ENCODE results near the gene NAA80. TPM values are rescaled to one million over a fixed set of nuclear protein-coding genes. Genes with fewer than 3 reads are reported as not detected.

Gene NAA80
- polyA plus RNA-seq, 2 of the 4 experiments (the other 2 are of a cell fraction) = 3.1 to 5.3 TPM

GRCh38 chr3:50302095-50303012 lies 3.1 kb upstream of the NAA80 start:
- TF ChIP-seq RARB (CRISPR knock-in tag; IDR thresholded peaks at IDR 0.05) (no peak), RFX5 (IDR thresholded peaks at IDR 0.05) (no peak), POLR2AphosphoS2 (conservative IDR thresholded peaks at IDR 0.05; ENCODE audit: low read length) (no peak)
- CTCF ChIA-PET = interaction anchor here (1.3 to 2.7 kb wide), 4 partner anchors 10 to 22 kb away, joined by 3 to 14 read pairs (median 6); partner anchors contain the start of genes HYAL2 and IFRD2
- DNase-seq (ENCODE audit: low read depth in 1 of 2, low spot score in 1 of 2) = no peak
- H3K27ac ChIP-seq = no peak overlapping the region
- POLR2A ChIA-PET = no interaction called here
- H3K9me3 ChIP-seq = no peaks in the 10 kb centered on the region
- H3K4me3 ChIP-seq = no peak overlapping the region
- no peak for FAIRE-seq
- WGBS (ENCODE audit: missing lambda C conversion rate) = 94% methylated on average over 17 of the region's 32 CpGs
- H3K4me1 ChIP-seq = peaks cover 26% of the 10 kb centered on the region
- ATAC-seq = no peak
- no peak overlapping the region for H3K4me2 ChIP-seq

DNA sequence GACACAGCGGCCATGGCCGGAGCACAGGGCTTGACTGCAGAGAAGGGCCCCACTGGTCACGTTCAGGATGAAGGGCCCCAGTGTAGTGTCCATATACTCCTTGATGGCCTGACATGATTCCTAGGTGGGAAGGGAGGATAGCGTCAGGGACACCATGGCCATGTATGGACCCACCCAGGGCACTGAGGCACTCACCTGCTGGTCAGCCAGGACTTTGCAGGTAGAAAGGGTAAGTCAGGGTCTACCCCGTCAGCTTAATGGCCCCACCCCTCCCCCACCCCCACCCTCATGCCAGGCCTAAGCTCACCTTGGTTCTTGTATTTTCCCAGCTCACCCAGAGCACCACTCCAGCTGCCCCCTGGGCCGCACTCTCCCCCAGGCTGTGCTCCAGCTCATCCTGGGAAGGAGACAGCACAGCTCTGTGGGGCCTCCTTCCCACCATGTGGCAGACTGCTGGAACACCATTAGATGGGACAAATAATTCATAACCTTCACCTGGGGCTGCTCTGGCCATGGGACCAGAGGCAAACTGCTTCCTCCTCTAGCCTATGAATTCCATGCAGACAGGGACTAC lies 1.6 kb upstream of the NAA80 start:
- H3K4me2 ChIP-seq = peak overlapping the region; percentile 92; the same call in 2 of the 3 replicates
- 96% methylated on average over 4 of the region's 6 CpGs for WGBS (ENCODE audit: missing lambda C conversion rate)
- ChIA-PET POLR2A (interaction anchor here (0.6 kb wide), 1 partner anchor 270 kb away, joined by 3 read pairs; no protein-coding TSS in a partner anchor), CTCF (interaction anchor here (1.2 to 3.5 kb wide), 4 partner anchors 9 to 27 kb away, joined by 3 to 21 read pairs (median 6); partner anchors contain the start of genes HYAL2, IFRD2 and TUSC2)
- no peak overlapping the region for H3K4me3 ChIP-seq
- TF ChIP-seq HOXB13 (CRISPR knock-in tag; IDR thresholded peaks at IDR 0.05; ENCODE audit: low read depth) = no peak
- no peak for TF ChIP-seq BCL3 (IDR thresholded peaks at IDR 0.05)
- no peak for TF ChIP-seq FOXS1 (CRISPR knock-in tag; IDR thresholded peaks at IDR 0.05)
- no peak for TF ChIP-seq EHMT2 (IDR thresholded peaks at IDR 0.05; ENCODE audit: low read depth)
- TF ChIP-seq ESRRA (IDR thresholded peaks at IDR 0.05; ENCODE audit: borderline replicate concordance, low read length) = no peak
- TF ChIP-seq HES2 (IDR thresholded peaks at IDR 0.05) = no peak
- no peak for TF ChIP-seq EP300 (IDR thresholded peaks at IDR 0.05)
- TF ChIP-seq KDM5A (IDR thresholded peaks at IDR 0.05) = no peak
- no peak for TF ChIP-seq PHF8 (IDR thresholded peaks at IDR 0.05; ENCODE audit: borderline replicate concordance, low read depth)
- no peak for TF ChIP-seq FOSL2 (IDR thresholded peaks at IDR 0.05)
- TF ChIP-seq FOSL2 (CRISPR knock-in tag; IDR thresholded peaks at IDR 0.05) = no peak
- no peak for TF ChIP-seq FOSB (CRISPR knock-in tag; IDR thresholded peaks at IDR 0.05)
- no peak for TF ChIP-seq RCOR1 (IDR thresholded peaks at IDR 0.05; ENCODE audit: low read depth, low read length)
- TF ChIP-seq JUN (IDR thresholded peaks at IDR 0.05) = no peak
- TF ChIP-seq TP53 (CRISPR knock-in tag; IDR thresholded peaks at IDR 0.05) = no peak
- TF ChIP-seq, protein P1, sequence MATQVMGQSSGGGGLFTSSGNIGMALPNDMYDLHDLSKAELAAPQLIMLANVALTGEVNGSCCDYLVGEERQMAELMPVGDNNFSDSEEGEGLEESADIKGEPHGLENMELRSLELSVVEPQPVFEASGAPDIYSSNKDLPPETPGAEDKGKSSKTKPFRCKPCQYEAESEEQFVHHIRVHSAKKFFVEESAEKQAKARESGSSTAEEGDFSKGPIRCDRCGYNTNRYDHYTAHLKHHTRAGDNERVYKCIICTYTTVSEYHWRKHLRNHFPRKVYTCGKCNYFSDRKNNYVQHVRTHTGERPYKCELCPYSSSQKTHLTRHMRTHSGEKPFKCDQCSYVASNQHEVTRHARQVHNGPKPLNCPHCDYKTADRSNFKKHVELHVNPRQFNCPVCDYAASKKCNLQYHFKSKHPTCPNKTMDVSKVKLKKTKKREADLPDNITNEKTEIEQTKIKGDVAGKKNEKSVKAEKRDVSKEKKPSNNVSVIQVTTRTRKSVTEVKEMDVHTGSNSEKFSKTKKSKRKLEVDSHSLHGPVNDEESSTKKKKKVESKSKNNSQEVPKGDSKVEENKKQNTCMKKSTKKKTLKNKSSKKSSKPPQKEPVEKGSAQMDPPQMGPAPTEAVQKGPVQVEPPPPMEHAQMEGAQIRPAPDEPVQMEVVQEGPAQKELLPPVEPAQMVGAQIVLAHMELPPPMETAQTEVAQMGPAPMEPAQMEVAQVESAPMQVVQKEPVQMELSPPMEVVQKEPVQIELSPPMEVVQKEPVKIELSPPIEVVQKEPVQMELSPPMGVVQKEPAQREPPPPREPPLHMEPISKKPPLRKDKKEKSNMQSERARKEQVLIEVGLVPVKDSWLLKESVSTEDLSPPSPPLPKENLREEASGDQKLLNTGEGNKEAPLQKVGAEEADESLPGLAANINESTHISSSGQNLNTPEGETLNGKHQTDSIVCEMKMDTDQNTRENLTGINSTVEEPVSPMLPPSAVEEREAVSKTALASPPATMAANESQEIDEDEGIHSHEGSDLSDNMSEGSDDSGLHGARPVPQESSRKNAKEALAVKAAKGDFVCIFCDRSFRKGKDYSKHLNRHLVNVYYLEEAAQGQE (IDR thresholded peaks at IDR 0.05) = no peak
- TF ChIP-seq POLR2AphosphoS2 (conservative IDR thresholded peaks at IDR 0.05; ENCODE audit: low read length) = no peak
- TF ChIP-seq CHD2 (IDR thresholded peaks at IDR 0.05; ENCODE audit: low read length, partially characterized antibody) = no peak
- no peak for TF ChIP-seq POLR2A (IDR thresholded peaks at IDR 0.05; ENCODE audit: low read length)
- TF ChIP-seq ELK1 (IDR thresholded peaks at IDR 0.05; ENCODE audit: low read depth, low read length) = no peak
- no peaks in the 10 kb centered on the region for H3K9me3 ChIP-seq
- no peak for ATAC-seq
- peak overlapping the region in 1 of 2 experiments; percentile 82; a peak in 2 of 6 replicates for H3K27ac ChIP-seq
- no peak for DNase-seq (ENCODE audit: low read depth in 1 of 2, low spot score in 1 of 2)
- H3K4me1 ChIP-seq = peaks cover 26% of the 10 kb centered on the region
- no peak for FAIRE-seq

Data from A549 (cell line).